Coronary artery (tissue), 2 donors: ENCODE measurements around the gene ABCA1.
"Not testable (repeated sequence)": the region's sequence is repeated elsewhere in the genome, so short reads cannot be mapped to it uniquely, and the experiment has no call there.

ENCODE experiments used
- DNase-seq: peaks from one replicate; pipeline ENCODE4 v3.0.0-alpha.2; 2017; ENCODE audit warnings: low spot score
- H3K27ac ChIP-seq, 2 donors: fragments of 200-600 bp; sonication (generic); one replicate each; pipeline ENCODE4 v1.5.1; 2016 to 2019
- H3K4me3 ChIP-seq: fragments of 200-600 bp; sonication (generic); 2 replicates; pipeline ENCODE4 v1.5.1; 2016; ENCODE audit warnings: mild to moderate bottlenecking, moderate library complexity
- CTCF ChIP-seq: fragments of 200-600 bp; sonication (generic); IDR thresholded peaks from one replicate; pipeline ENCODE4 v1.5.1; 2019; ENCODE audit warnings: antibody characterized with exemption

ABCA1 gene

GRCh38 chr9:104923289-104923688 lies 4.7 kb downstream of the ABCA1 start:
- Histone ChIP-seq H3K4me3 (peak overlapping the region; percentile 45), H3K27ac (peak overlapping the region in 1 of 2 donors; percentile 60)
- DNase-seq = no peak
- TF ChIP-seq CTCF = no peak

- Histone ChIP-seq H3K4me3 (peak overlapping the region; percentile 45), H3K27ac (peak overlapping the region in 1 of 2 donors; percentile 60)
- DNase-seq = not testable (repeated sequence)
These were observed 5.2 kb downstream of the ABCA1 start for GRCh38 chr9:104922748-104923147.

DNA sequence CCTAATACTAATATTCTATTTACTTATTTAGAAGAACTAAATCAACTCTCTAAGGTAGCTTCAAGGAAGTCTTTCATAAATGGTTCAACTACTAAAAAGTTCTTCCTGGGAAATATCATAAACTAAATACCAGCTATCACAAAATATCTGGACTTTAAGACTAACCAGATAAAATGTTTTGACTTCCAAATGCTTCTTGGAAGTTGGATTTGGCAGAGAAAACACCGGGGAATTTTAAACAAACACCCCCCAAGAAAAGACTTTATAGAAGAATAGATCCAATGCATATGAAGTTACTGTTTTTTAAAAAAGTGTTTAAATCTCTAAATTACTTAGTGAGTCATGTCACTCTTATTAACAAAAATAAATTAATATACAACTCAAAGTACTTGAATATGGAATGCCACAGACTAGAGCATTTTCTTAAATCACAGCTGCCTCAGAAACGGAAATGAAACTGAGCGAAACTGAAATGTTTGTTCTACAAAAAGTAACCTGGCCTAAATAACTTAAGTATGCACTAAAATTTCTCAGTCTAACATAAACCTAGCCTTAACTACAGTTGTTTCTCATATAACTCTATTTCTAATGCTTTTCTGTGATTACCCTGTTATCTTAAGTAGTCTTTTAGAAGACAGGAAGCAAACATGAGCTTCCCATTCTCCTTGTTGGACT lies 6.8 kb downstream of the ABCA1 start:
- no peak for DNase-seq
- peak overlapping the region; percentile 29 for H3K4me3 ChIP-seq
- peak overlapping the region; percentile 3 to 21 for H3K27ac ChIP-seq
- no peak for TF ChIP-seq CTCF

DNA sequence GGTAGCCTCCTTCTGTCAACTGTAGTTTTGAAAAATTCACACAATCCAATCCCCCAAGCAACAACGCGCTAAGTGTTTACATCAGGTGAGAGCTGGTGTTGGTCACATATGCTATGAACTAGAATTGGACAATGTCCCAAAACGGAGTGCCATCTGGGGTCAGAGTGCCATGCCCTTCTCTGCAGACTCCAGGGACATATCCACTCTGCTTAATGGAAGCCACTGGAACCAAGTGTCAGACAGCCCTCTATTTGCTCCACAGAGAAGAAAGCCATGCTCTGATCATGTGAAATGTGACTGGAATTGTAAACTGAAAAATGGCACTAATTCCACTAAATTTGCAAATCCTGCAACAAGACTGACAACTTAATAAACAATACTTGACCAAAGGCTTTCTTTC lies 12.2 kb downstream of the ABCA1 start:
- no peak overlapping the region for H3K4me3 ChIP-seq
- no peak for DNase-seq
- H3K27ac ChIP-seq = no peak overlapping the region
- no peak for TF ChIP-seq CTCF

- no peak for DNase-seq
- H3K4me3 ChIP-seq = peak overlapping the region; percentile 1
- no peak for TF ChIP-seq CTCF
- no peak overlapping the region for H3K27ac ChIP-seq
These were observed 12.9 kb downstream of the ABCA1 start for GRCh38 chr9:104915049-104915448.

GRCh38 chr9:104914466-104914865 lies 13.5 kb downstream of the ABCA1 start:
- no peak overlapping the region for H3K27ac ChIP-seq
- no peak for DNase-seq
- TF ChIP-seq CTCF = no peak
- H3K4me3 ChIP-seq = peak overlapping the region; percentile 1

DNA sequence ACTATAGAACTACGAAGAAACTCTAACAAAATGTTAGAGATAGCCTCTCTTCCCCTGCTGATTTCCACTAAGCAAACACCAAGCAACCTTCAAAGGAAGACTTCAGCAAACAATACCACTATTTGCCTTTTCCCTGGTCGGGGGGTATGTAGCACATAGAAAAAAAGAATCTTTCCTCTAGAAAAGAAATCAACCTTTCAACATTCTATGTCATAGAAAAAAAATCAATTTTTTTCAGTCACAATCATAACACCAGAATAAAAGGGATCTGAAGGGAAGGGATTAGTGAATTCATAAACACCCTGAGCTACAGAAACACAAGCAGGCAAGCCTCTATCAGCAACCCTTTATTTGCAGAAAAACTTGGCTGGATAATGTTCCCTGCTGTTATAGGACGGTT lies 15.3 kb downstream of the ABCA1 start:
- TF ChIP-seq CTCF = no peak
- Histone ChIP-seq H3K4me3 (no peak overlapping the region), H3K27ac (no peak overlapping the region)

More for the DNA sequence above, 15.3 kb downstream of the ABCA1 start:
- no peak for DNase-seq
